IMR-90 (cell line): ENCODE data around the gene EDEM1.

Source experiments
- CEBPB ChIP-seq: IDR thresholded peaks from 2 replicates; pipeline ENCODE4 v1.6.1; 2012; ENCODE audit warnings: low read depth, low read length, improper control_type of control experiment
- CTCF ChIP-seq: conservative IDR thresholded peaks from 2 replicates; pipeline ENCODE4 v1.5.1; 2012; ENCODE audit warnings: mild to moderate bottlenecking, low read depth, low read length, improper control_type of control experiment
- ELK1 ChIP-seq: fragments of 150-350 bp; IDR thresholded peaks from 2 replicates; pipeline ENCODE4 v1.6.1; 2016; ENCODE audit warnings: low read depth, mild to moderate bottlenecking, low read length, moderate library complexity, borderline replicate concordance
- MAFK ChIP-seq: IDR thresholded peaks from 2 replicates; pipeline ENCODE4 v1.6.1; 2012; ENCODE audit warnings: low read depth, low read length, improper control_type of control experiment
- MXI1 ChIP-seq: IDR thresholded peaks from 2 replicates; pipeline ENCODE4 v1.6.1; 2012; ENCODE audit warnings: low read depth, mild to moderate bottlenecking, low read length, moderate library complexity, borderline replicate concordance
- POLR2A ChIP-seq: IDR thresholded peaks from 2 replicates; pipeline ENCODE4 v1.6.1; 2012; ENCODE audit warnings: mild to moderate bottlenecking, low read depth, low read length
- RCOR1 ChIP-seq: IDR thresholded peaks from 2 replicates; pipeline ENCODE4 v1.6.1; 2012; ENCODE audit warnings: mild to moderate bottlenecking, low read length, improper control_type of control experiment; ENCODE audit not compliant: insufficient replicate concordance
- RFX5 ChIP-seq: IDR thresholded peaks from 2 replicates; pipeline ENCODE4 v1.8.0; 2012; ENCODE audit warnings: low read depth, mild to moderate bottlenecking, low read length, moderate library complexity

- TF ChIP-seq RFX5 (no peak), CTCF (no peak), ELK1 (no peak), CEBPB (no peak), RCOR1 (no peak), MAFK (no peak), POLR2A (no peak), MXI1 (no peak)
Observed at GRCh38 chr3:5151586-5151985, 35.9 kb upstream of the EDEM1 start.
